NCI-H2196 treated with DMSO at 0.1 percent for 48 hours (cell line): ENCODE data around the gene MS4A18.

Source experiments
- DNase-seq: peaks from one replicate; lab custom pipeline; 2025; ENCODE audit not compliant: unreplicated experiment; lab: John Stamatoyannopoulos, UW

MS4A18 gene

DNA sequence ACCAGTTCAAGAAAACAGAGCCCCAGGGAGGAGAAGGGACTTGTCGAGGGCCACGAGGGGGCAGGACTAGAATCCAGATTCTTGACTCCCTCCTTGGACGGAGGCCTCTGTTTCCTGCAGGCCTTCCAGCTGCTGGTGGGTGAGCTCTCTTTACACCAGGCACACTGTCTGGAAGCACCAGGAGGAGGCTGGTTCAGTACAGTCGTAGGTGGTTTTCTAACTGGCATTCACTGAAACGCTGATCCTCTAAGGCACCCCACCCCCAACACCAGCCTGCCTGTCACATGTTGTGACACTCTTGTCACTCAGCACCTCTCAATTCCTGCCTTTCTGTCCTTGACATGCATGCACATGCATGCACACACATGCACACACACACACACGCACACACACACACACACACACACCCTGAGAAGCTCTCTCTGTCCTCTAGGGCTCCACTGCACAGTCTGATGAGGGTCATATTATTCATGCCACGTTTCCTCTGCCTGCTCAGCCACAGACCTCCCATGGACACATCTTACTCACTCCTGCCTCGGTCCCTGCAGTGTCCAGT is 61.4 kb downstream of the MS4A18 start:
- DNase-seq, result no peak

DNA sequence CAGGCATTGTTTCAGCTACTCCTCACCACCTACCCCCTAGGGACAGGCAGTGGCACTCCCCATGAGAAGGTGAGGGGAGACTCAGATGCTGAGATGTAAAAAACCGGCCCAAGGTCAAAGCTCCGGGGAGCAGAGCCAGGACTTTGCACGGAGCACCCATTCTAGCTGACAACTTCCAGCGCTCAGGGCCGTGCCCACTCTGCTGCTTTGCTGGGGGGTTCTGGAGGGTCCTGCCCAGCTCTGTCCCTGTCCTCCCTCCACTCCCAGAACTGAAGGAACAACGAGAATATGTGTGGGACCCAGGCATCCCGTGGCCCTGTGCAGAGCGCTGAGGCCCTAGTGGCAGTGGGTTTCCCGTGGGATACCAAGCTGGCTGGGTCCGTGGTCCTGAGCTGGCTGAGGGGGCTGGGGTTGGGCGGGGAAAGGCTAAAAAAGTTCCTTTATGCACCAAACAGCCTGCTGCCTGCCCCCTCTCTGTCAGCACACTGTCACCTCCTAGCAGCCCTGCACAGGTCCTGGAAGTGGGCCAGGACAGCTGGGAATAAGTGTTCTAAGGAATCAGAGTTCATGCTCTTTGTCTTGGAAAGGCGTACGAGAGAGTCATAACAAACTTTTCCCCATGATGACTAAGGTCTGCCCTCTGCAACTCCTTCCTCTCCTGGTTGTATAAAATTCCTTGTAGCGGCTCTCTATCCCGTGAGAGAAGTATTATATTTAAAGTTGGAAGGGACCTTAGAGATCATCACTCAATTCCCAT is 62.5 kb downstream of the MS4A18 start:
- DNase-seq, result no peak

DNA sequence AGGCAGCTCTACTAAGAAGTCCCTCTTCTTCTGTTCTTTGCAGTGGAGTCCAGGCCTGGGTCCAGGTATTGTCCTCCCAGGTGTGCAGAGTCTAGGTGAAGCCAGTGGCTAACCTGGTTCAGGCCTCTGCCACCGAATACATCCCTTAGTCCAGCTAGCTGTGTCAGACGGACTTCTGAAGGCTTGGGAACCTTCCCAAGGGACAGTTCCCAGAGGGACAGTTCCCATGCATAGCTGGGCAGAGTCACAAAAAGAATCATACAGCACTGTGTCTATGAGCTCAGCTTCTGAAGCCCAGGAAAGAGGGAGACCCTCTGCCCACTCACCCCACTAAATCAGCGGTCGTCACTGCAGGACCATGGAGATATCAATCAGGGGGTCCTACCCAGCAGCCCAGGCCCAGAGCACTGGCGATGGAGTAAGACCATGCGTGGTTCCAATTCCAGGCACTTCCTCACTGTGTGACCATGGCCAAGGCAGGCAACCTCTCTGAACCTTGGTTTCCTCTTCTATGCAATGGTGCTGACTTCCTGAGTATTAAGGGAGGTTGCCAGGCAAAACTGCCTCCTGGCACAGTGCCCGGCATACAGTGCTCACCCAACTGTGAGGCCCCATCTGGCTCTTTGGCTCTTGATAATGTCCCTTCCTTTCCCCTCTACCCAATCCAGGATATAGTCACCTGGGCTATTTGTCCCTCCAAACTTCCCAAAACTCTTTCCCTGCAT is 64.0 kb downstream of the MS4A18 start:
- DNase-seq, result no peak

DNA sequence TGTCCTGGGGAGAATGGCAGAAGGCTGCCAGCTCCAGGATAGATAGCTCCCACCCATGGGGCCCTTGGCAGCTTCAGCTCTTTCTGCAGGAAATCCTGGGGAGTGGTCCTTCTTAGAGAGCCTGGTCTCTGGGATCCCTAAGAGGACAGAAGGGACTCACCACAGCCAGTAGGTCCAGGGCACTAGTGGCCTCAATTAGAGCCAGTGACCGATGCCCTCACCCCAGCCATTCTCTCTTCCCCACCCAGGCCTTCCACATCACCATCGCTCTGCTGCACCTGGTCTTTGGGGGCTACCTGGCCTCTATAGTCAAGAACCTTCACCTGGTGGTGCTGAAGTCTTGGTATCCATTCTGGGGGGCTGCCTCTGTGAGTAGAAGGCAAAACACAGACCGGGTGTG is 66.2 kb downstream of the MS4A18 start:
- no peak for DNase-seq

DNA sequence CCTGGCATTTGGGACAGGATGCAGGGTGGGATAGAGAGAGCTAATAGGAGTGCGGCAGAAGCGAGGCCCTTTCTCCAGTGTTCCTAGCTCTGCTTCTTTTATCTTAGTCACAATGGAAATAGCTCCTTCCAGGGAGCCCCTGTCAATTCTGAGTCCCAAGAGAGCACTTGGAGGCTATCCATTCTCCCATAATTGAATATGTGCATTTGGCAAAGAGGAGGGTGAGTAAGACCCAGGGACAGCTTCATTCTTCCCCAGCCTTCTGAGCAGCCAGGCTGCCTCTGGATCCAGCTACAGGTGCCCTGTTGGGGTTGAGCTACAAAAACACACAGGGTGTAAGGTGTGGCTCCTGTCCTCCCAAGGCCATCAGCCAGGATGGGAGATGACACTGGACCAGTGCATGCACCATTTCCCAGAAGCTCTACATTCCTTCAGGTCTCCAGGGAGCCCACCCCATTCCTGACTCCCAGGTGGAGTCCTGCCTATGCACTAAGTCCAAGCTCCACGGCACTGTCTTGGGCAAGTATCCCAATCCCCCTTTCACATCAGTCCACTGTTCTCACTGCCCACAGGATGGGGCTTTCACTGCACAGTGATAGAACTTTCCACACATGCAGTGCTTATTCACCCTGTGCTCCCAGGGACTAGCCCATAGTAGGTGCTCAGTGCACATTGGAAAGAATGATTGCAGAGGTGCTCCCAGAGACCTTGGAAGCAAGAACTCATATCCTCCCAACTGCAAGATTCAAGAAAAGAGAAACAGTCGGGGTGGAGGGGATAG is 66.8 kb downstream of the MS4A18 start:
- DNase-seq, result no peak

DNA sequence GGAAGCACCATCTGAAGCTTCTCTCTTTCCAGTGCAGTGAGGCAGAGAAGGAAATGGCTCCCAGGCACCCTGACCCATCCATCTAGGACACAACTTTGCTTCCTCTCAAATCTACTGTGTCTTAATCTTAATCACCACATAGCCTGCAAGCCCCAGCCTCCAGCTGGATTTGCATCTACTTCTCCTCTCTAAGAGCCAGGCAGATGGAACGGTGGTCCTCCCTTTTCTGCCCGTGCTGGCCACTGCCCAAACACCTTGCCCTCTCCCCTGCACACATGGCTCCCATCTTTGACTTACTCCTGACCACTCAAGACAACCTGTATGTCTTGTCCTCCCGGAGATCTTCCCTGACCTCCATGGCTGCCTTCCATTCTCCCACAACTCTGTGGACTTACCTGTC is 68.0 kb downstream of the MS4A18 start:
- DNase-seq, result no peak
